Activated T-cell treated with anti-CD3 and anti-CD28 coated beads, Interleukin-2, amount 50 U/mL, for 4 hours (primary cell): Measurements from ENCODE around the gene NFASC. TPM values are rescaled to one million over a fixed set of nuclear protein-coding genes. Genes with fewer than 3 reads are reported as not detected.
A peak's percentile ranks its signal among the peaks of the same experiment; 100 is the strongest.

ENCODE experiments used
- ATAC-seq, 2 donors: fragments of 200-7000 bp; cut with Tn5 transposase; one replicate each; pipeline ENCODE4 v1.10.0; 2021
- DNase-seq: peaks from one replicate; pipeline ENCODE4 v3.0.0-alpha.2; 2020
- H3K27me3 Mint-ChIP-seq: one replicate; pipeline ENCODE4 v1.8.0; 2021; ENCODE audit warnings: low read depth, mixed read lengths
- H3K36me3 Mint-ChIP-seq: one replicate; pipeline ENCODE4 v1.8.0; 2022; ENCODE audit warnings: mixed read lengths; ENCODE audit not compliant: insufficient read depth
- H3K4me1 Mint-ChIP-seq: one replicate; pipeline ENCODE4 v1.8.0; 2021; ENCODE audit warnings: low read depth, mixed read lengths
- H3K4me3 Mint-ChIP-seq: one replicate; pipeline ENCODE4 v1.8.0; 2021; ENCODE audit warnings: mild to moderate bottlenecking, moderate library complexity, mixed read lengths
- H3K9me3 Mint-ChIP-seq: one replicate; pipeline ENCODE4 v1.8.0; 2021; ENCODE audit warnings: mixed read lengths
- total RNA-seq, 3 donors: library from RNA; stranded (reverse); gene quantifications; one replicate each; pipeline ENCODE4 v1.2.1, GENCODE V29; 2021

NFASC gene
- total RNA-seq, 3 donors from 2014 or later = 0.13 to 0.41 (median 0.13) TPM

- Mint-ChIP-seq H3K4me3 (no peak overlapping the region), H3K4me1 (no peaks in the 10 kb centered on the region), H3K27me3 (no peaks in the 10 kb centered on the region), H3K9me3 (no peaks in the 10 kb centered on the region), H3K36me3 (no peaks in the 10 kb centered on the region)
- ATAC-seq (no peak), DNase-seq (no peak)
Measured at GRCh38 chr1:205028924-205029323, 158.3 kb downstream of the NFASC start.

GRCh38 chr1:205030241-205030640 lies 159.6 kb downstream of the NFASC start:
- Mint-ChIP-seq H3K36me3 (no peaks in the 10 kb centered on the region), H3K4me3 (no peak overlapping the region), H3K9me3 (peaks cover 2% of the 10 kb centered on the region), H3K27me3 (no peaks in the 10 kb centered on the region), H3K4me1 (no peaks in the 10 kb centered on the region)
- DNase-seq = no peak
- ATAC-seq = no peak

- H3K27me3 Mint-ChIP-seq = no peaks in the 10 kb centered on the region
- no peaks in the 10 kb centered on the region for H3K4me1 Mint-ChIP-seq
- H3K9me3 Mint-ChIP-seq = peaks cover 7% of the 10 kb centered on the region
- DNase-seq (no peak), ATAC-seq (no peak)
- no peak overlapping the region for H3K4me3 Mint-ChIP-seq
- no peaks in the 10 kb centered on the region for H3K36me3 Mint-ChIP-seq
Measured at GRCh38 chr1:205030896-205031295, 160.2 kb downstream of the NFASC start.

DNA sequence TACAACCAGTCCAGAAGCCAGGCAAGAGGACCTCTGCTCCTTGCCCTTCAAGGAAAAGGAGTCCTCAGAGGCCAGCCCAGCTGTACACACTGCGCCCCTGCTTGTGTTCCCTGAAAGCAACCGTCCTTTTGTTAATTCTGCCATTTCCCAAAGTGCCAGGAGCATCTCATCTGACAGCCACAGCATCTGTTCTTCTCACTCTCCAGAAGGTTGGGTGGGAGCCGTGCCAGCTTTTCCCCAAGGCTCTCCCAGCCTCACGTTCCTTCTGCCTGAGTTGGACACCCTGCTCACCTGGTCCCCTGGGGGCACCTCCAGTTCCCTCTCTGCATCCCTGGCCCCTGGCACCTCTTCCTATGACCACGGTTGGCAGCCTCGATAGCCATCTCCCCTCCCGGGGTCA lies 161.8 kb downstream of the NFASC start:
- Mint-ChIP-seq H3K4me1 (no peaks in the 10 kb centered on the region), H3K9me3 (peaks cover 7% of the 10 kb centered on the region), H3K27me3 (no peaks in the 10 kb centered on the region), H3K4me3 (no peak overlapping the region), H3K36me3 (no peaks in the 10 kb centered on the region)
- no peak for ATAC-seq
- no peak for DNase-seq

DNA sequence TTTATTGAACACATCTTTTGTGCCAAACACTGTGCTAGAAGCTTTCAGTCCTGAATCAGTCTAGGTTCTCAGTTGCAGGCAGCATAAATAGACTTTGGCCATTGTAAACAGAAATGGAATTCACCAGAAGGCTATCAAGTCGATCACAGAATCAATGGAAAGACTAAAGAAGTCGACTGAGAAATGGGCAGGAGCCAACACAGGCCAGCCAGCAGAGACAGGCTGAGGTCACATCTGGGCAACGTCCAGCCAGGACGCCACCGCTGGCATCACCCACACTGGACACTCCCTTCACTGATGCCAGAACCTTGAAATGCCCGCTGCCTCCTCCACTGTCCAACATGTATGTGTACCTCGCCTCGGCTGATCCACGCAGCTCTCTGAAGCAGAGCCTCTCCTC lies 166.9 kb downstream of the NFASC start:
- H3K9me3 Mint-ChIP-seq = peaks cover 7% of the 10 kb centered on the region
- DNase-seq = no peak
- H3K36me3 Mint-ChIP-seq = no peaks in the 10 kb centered on the region
- H3K27me3 Mint-ChIP-seq = peaks cover 19% of the 10 kb centered on the region
- H3K4me3 Mint-ChIP-seq = no peak overlapping the region
- no peaks in the 10 kb centered on the region for H3K4me1 Mint-ChIP-seq
- ATAC-seq = no peak

GRCh38 chr1:205038132-205038786 lies 167.6 kb downstream of the NFASC start:
- Mint-ChIP-seq H3K27me3 (peaks cover 22% of the 10 kb centered on the region), H3K9me3 (peaks cover 7% of the 10 kb centered on the region), H3K4me1 (no peaks in the 10 kb centered on the region), H3K4me3 (no peak overlapping the region), H3K36me3 (no peaks in the 10 kb centered on the region)
- DNase-seq = no peak
- ATAC-seq = no peak

GRCh38 chr1:205041001-205041715 lies 170.5 kb downstream of the NFASC start:
- DNase-seq (no peak), ATAC-seq (no peak)
- Mint-ChIP-seq H3K9me3 (no peaks in the 10 kb centered on the region), H3K36me3 (no peaks in the 10 kb centered on the region), H3K4me3 (no peak overlapping the region), H3K27me3 (peaks cover 42% of the 10 kb centered on the region), H3K4me1 (no peaks in the 10 kb centered on the region)

DNA sequence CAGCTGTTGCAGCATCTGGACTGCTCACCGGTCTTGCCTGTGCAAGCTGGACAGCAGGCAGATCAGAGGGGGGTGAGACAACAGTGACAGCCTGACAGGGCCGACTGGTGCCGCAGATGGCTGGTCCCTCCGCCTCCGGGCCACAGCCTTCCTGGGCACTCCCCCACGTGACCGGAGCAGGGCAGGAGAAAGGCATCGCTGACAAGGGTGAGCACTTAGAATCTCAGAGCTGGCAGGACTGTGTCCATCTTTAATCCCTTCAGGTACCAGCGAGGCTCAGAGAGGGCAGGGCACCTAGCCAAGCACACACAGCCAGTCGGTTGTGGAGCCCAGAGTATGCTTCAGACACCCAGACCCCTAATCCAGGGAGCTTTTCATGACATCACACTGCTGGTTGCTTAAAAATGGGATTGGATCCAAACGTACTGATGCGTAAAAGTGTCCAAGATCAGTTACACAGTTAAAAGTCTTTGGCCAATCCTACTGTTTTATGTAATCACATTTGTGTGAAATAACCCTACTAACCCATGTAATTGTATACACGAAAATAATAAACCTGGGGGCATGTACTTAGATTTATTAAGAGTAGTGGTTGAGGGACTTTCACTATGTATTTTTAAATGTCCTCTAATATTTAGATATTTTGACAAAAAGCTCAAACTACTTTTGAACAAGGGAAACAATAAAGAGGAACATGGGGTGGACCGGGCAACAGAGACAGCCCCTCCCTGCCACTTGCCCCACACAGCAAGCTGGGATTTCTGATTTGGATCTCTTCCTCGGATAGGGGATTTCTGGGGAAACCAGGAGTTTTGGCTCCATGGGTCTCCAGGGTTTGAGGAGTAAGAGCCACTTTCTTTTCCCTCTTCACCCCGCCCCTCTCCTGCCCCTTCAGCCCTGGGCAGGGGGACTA lies 171.6 kb downstream of the NFASC start:
- H3K4me3 Mint-ChIP-seq = no peak overlapping the region
- H3K27me3 Mint-ChIP-seq = peaks cover 45% of the 10 kb centered on the region
- no peaks in the 10 kb centered on the region for H3K36me3 Mint-ChIP-seq
- H3K9me3 Mint-ChIP-seq = no peaks in the 10 kb centered on the region
- no peak for DNase-seq
- H3K4me1 Mint-ChIP-seq = no peaks in the 10 kb centered on the region
- no peak for ATAC-seq

DNA sequence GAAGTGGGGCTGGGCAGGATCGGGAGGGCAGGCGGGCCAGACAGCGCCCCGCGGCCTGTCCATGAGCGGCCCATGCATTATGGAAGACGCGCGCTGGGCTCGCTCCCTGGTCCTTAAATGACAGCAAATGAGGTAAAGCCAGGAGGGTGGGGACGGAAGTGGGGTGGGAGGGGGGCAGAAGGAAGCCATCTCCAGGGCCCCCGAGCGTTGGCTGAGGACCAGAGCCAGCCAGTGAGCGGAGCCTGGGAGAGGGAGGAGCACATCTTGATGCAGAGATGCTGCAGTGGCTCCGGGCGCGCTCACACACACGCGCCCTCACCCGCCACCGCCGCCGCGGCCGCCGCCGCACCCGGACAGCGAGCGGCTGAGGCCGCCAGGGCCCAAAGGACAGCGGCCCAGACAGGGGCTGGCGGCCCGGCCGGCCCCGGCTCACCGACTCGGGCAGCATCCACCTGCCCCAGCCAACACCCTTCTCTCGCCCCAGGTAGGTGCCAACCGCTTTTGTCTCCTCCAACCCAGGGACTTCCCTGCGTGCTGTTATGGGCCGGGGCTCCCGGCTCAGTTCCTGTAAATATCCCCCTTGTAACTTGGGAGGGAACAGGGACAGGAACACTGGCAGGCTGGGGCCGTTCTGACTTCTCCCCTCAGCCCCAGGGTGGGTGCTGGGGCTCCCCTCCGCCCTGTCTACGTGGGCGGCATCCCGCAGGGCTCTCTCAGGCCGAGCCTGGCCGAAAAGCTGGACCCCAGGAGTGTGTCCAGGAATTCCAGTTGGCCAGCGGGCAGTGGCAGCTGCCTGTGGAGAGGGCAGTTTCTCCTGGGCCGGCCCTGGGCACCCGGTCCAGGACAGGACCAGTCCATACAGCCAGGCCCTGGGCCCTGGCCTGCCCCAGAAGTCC lies 172.5 kb downstream of the NFASC start, which contains the start of gene CNTN2:
CNTN2 (plus strand) TSS at position 302 of the 896 bp plus-strand sequence. CDS start 9,974 bp downstream, outside the sequence.
- H3K4me1 Mint-ChIP-seq = no peaks in the 10 kb centered on the region
- ATAC-seq = peak; percentile 18 to 41
- DNase-seq = no peak
- no peaks in the 10 kb centered on the region for H3K9me3 Mint-ChIP-seq
- peaks cover 50% of the 10 kb centered on the region for H3K27me3 Mint-ChIP-seq
- H3K36me3 Mint-ChIP-seq = no peaks in the 10 kb centered on the region
- H3K4me3 Mint-ChIP-seq = no peak within 1 kb of the TSS

DNA sequence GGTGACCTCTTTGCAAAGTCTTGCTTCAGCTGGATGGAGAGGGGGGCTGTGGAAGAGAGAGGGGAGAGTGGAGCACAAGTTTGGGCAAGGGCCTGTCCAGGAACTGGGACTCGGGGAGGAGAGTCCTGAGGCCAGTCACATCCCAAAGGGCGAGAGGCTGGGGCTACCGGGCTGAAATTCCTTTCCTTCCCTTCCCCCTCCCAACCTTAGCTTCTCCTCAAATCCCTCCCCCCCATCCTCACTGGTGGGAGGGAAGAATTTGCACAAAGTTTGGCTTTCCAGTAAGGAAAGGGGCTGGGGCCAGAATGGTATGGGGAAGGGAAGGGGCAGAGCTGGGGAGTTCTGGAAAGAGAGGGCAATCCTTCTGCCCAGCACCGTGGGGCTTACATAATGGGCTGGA lies 173.2 kb downstream of the NFASC start:
- Mint-ChIP-seq H3K4me1 (no peaks in the 10 kb centered on the region), H3K4me3 (no peak overlapping the region), H3K36me3 (no peaks in the 10 kb centered on the region), H3K27me3 (peaks cover 50% of the 10 kb centered on the region), H3K9me3 (no peaks in the 10 kb centered on the region)
- ATAC-seq = no peak
- no peak for DNase-seq

GRCh38 chr1:205044741-205045140 lies 174.1 kb downstream of the NFASC start:
- ATAC-seq (no peak), DNase-seq (no peak)
- no peaks in the 10 kb centered on the region for H3K4me1 Mint-ChIP-seq
- H3K36me3 Mint-ChIP-seq = no peaks in the 10 kb centered on the region
- H3K27me3 Mint-ChIP-seq = peaks cover 50% of the 10 kb centered on the region
- H3K9me3 Mint-ChIP-seq = no peaks in the 10 kb centered on the region
- H3K4me3 Mint-ChIP-seq = no peak overlapping the region

DNA sequence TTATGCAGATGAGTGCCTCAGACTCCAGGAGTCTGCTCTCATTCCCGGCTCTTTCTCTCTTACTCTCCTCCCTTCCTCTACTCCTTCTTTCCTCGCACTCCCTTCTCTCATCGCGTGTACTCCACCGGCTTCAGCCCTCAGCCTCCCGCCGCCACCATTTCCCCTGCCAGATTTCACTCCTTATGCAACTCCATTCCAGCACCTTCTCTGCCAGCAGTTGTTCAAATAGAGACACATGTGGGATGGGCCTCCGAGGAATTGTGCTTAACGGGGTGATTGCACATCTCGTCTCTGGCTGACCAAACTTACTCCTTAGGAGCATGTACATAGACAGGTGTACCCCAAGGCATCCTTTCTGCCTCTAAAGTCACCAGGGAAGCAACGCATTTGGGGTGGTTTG lies 174.5 kb downstream of the NFASC start:
- no peaks in the 10 kb centered on the region for H3K4me1 Mint-ChIP-seq

DNA sequence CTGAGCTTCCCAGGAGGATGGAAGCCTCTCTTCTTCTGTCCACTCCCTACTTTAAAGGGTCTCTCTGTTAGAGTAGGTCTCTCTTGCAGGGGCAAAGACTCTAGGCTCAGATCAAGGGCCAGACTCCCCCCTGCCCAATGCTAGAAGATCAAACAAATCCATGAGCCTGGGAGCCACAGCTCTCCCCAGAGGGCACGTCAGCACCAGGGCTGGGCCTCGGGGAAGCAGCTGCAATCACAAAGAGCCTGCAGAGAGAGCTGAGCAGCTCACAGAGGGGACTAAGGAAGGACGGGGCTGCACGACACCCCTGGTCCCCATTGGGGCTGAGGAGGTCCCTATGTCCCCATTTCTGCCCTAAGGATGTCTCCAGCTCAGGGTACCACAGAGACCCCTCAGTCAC lies 176.2 kb downstream of the NFASC start:
- ATAC-seq = no peak

More for the DNA sequence above, 174.5 kb downstream of the NFASC start:
- DNase-seq (no peak), ATAC-seq (no peak)
- H3K27me3 Mint-ChIP-seq = peaks cover 50% of the 10 kb centered on the region
- H3K9me3 Mint-ChIP-seq = no peaks in the 10 kb centered on the region
- H3K4me3 Mint-ChIP-seq = no peak overlapping the region
- H3K36me3 Mint-ChIP-seq = no peaks in the 10 kb centered on the region

More for the DNA sequence above, 176.2 kb downstream of the NFASC start:
- no peak for DNase-seq
- Mint-ChIP-seq H3K36me3 (no peaks in the 10 kb centered on the region), H3K4me3 (no peak overlapping the region), H3K27me3 (peaks cover 38% of the 10 kb centered on the region), H3K9me3 (no peaks in the 10 kb centered on the region), H3K4me1 (no peaks in the 10 kb centered on the region)
